ENCODE data around the gene BCAR3. TPM values are rescaled to one million over a fixed set of nuclear protein-coding genes. Genes with fewer than 3 reads are reported as not detected.

The BCAR3 gene
- total RNA-seq, 1 donor from 2014 or later: 59.5 TPM

- TF ChIP-seq CTCF (IDR thresholded peaks at IDR 0.05): no peak
- H3K36me3 Mint-ChIP-seq (ENCODE audit: low read depth): no peaks in the 10 kb centered on the region
- intact Hi-C loops (cut with micrococcal nuclease): no loop called here
- no peak overlapping the region for H3K27ac Mint-ChIP-seq
- ATAC-seq (ENCODE audit: low read depth) (no peak), DNase-seq (no peak)
- CTCF ChIA-PET: interaction anchor here (0.8 kb wide), 1 partner anchor 15 kb away, joined by 3 read pairs; no protein-coding TSS in a partner anchor
- H3K4me1 Mint-ChIP-seq: peaks cover 17% of the 10 kb centered on the region
- H3K9me3 Mint-ChIP-seq: no peaks in the 10 kb centered on the region
- no peaks in the 10 kb centered on the region for H3K27me3 Mint-ChIP-seq
- POLR2A ChIA-PET: no interaction called here
- no peak overlapping the region for H3K4me3 Mint-ChIP-seq
These were observed 57.8 kb downstream of the BCAR3 start for GRCh38 chr1:93623875-93624274.

- POLR2A ChIA-PET: no interaction called here
- Mint-ChIP-seq H3K4me3 (no peak overlapping the region), H3K27me3 (no peaks in the 10 kb centered on the region), H3K4me1 (peaks cover 20% of the 10 kb centered on the region), H3K27ac (no peak overlapping the region), H3K36me3 (ENCODE audit: low read depth) (no peaks in the 10 kb centered on the region), H3K9me3 (no peaks in the 10 kb centered on the region)
- intact Hi-C loops (cut with micrococcal nuclease): no loop called here
- CTCF ChIA-PET: interaction anchor here (0.8 kb wide), 1 partner anchor 15 kb away, joined by 3 read pairs; no protein-coding TSS in a partner anchor
- DNase-seq (no peak), ATAC-seq (ENCODE audit: low read depth) (no peak)
- TF ChIP-seq CTCF (IDR thresholded peaks at IDR 0.05): no peak
These were observed 58.2 kb downstream of the BCAR3 start for GRCh38 chr1:93623436-93623835.

GRCh38 chr1:93621246-93621645 is 60.4 kb downstream of the BCAR3 start:
- Mint-ChIP-seq H3K4me3 (no peak overlapping the region), H3K9me3 (no peaks in the 10 kb centered on the region), H3K4me1 (peaks cover 42% of the 10 kb centered on the region), H3K36me3 (ENCODE audit: low read depth) (no peaks in the 10 kb centered on the region), H3K27me3 (no peaks in the 10 kb centered on the region), H3K27ac (no peak overlapping the region)
- CTCF ChIA-PET: interaction anchor here (0.8 kb wide), 1 partner anchor 8 kb away, joined by 3 read pairs; no protein-coding TSS in a partner anchor
- ATAC-seq (ENCODE audit: low read depth) (no peak), DNase-seq (no peak)
- no peak for TF ChIP-seq CTCF (IDR thresholded peaks at IDR 0.05)
- intact Hi-C loops (cut with micrococcal nuclease): no loop called here
- POLR2A ChIA-PET: no interaction called here

- intact Hi-C loops (cut with micrococcal nuclease): no loop called here
These were observed 60.8 kb downstream of the BCAR3 start for GRCh38 chr1:93620841-93621210.

More at GRCh38 chr1:93620841-93621210, 60.8 kb downstream of the BCAR3 start:
- no peak overlapping the region for H3K27ac Mint-ChIP-seq
- POLR2A ChIA-PET: interaction anchor here (1.4 kb wide), 1 partner anchor 9 kb away, joined by 4 read pairs; no protein-coding TSS in a partner anchor
- H3K4me3 Mint-ChIP-seq: no peak overlapping the region
- CTCF ChIA-PET: interaction anchor here (0.8 to 1.6 kb wide), 2 partner anchors 9 to 193 kb away, joined by 3 to 11 read pairs; no protein-coding TSS in a partner anchor
- TF ChIP-seq CTCF (IDR thresholded peaks at IDR 0.05): no peak
- no peaks in the 10 kb centered on the region for H3K36me3 Mint-ChIP-seq (ENCODE audit: low read depth)
- H3K9me3 Mint-ChIP-seq: no peaks in the 10 kb centered on the region
- no peak for DNase-seq
- peaks cover 46% of the 10 kb centered on the region for H3K4me1 Mint-ChIP-seq
- no peaks in the 10 kb centered on the region for H3K27me3 Mint-ChIP-seq
- ATAC-seq (ENCODE audit: low read depth): no peak

Measured in activated B cell treated with CpG ODN at 0.5 μM for 24 hours (primary cell).